ENCODE measurements around the gene VEPH1. TPM values are rescaled to one million over a fixed set of nuclear protein-coding genes. Genes with fewer than 3 reads are reported as not detected.

VEPH1 gene
- total RNA-seq, 1 experiment from 2014 or later = 7.7 TPM

DNA sequence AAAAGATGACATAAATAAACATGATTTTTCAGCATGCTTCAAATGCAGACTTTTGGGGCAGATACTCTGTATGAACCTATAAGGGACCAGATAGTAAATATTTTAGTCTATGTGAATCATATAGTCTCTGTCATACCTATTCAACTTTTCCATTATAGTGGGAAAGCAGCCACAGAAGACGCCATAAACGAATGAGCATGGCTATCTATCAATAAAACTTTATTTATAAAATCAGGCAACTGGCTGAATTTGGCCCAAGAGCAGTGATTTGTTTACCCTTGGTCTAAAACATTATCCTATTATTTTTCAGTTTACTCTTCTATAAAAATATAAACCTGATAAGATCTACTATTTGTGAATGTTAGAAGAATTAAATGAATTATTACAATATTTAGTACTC lies 25.9 kb upstream of the VEPH1 start:
- H3K23me2 ChIP-seq (ENCODE audit: insufficient read length, low read depth, low read length, poor library complexity, severe bottlenecking) = no peaks in the 10 kb centered on the region
- WGBS (ENCODE audit: extremely low coverage, insufficient read length, low lambda C conversion rate) = no CpG with 5 or more reads among the region's 2 CpGs
- H2BK120ac ChIP-seq (ENCODE audit: low read depth, low read length, poor library complexity, severe bottlenecking) = no peak overlapping the region
- H3K9ac ChIP-seq (ENCODE audit: extremely low read depth, insufficient read length, low read length) = no peak overlapping the region
- H2BK20ac ChIP-seq (ENCODE audit: low read depth, low read length, poor library complexity, severe bottlenecking) = no peak overlapping the region
- Mint-ChIP-seq H3K4me1 (no peaks in the 10 kb centered on the region), H3K36me3 (ENCODE audit: insufficient read depth in 1 of 3, low read depth in 3 of 3) (no peaks in the 10 kb centered on the region), H3K27ac (no peak overlapping the region), H3K27me3 (ENCODE audit: low read depth) (no peaks in the 10 kb centered on the region), H3K4me3 (no peak overlapping the region), H3K9me3 (no peaks in the 10 kb centered on the region)
- H3K56ac ChIP-seq (ENCODE audit: insufficient read length, low read depth, low read length) = no peak overlapping the region
- no peaks in the 10 kb centered on the region for H3K27me3 ChIP-seq (ENCODE audit: insufficient read depth, low read length)
- TF ChIP-seq, protein P1, sequence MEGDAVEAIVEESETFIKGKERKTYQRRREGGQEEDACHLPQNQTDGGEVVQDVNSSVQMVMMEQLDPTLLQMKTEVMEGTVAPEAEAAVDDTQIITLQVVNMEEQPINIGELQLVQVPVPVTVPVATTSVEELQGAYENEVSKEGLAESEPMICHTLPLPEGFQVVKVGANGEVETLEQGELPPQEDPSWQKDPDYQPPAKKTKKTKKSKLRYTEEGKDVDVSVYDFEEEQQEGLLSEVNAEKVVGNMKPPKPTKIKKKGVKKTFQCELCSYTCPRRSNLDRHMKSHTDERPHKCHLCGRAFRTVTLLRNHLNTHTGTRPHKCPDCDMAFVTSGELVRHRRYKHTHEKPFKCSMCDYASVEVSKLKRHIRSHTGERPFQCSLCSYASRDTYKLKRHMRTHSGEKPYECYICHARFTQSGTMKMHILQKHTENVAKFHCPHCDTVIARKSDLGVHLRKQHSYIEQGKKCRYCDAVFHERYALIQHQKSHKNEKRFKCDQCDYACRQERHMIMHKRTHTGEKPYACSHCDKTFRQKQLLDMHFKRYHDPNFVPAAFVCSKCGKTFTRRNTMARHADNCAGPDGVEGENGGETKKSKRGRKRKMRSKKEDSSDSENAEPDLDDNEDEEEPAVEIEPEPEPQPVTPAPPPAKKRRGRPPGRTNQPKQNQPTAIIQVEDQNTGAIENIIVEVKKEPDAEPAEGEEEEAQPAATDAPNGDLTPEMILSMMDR (conservative IDR thresholded peaks at IDR 0.05) = no peak
- no peaks in the 10 kb centered on the region for H4K20me1 ChIP-seq (ENCODE audit: control insufficient read depth, insufficient read depth, insufficient read length)
- H4K91ac ChIP-seq (ENCODE audit: insufficient read length, low read depth, low read length) = no peak overlapping the region
- H3K79me1 ChIP-seq (ENCODE audit: insufficient read depth, low read depth, low read length, poor library complexity, severe bottlenecking) = no peaks in the 10 kb centered on the region
- no peak overlapping the region for H3K18ac ChIP-seq (ENCODE audit: insufficient read length, low read depth, low read length)
- H3K27ac ChIP-seq (ENCODE audit: insufficient read length, low read depth, low read length) = no peak overlapping the region
- DNase-seq = no peak
- H4K8ac ChIP-seq (replicated peaks; ENCODE audit: insufficient read length, low read depth, low read length) = no peak overlapping the region
- H2AK5ac ChIP-seq (ENCODE audit: insufficient read length, low read length) = no peak overlapping the region
- no peak overlapping the region for H3K23ac ChIP-seq (ENCODE audit: insufficient read length, low read depth, low read length)
- no peak overlapping the region for H3K4ac ChIP-seq (ENCODE audit: low read depth, low read length)
- H3K79me2 ChIP-seq (ENCODE audit: insufficient read depth, low read length) = no peaks in the 10 kb centered on the region
- no peak overlapping the region for H2BK15ac ChIP-seq (ENCODE audit: low read depth, low read length)
- H2BK5ac ChIP-seq (ENCODE audit: insufficient read length, low read length) = no peak overlapping the region
- no peak overlapping the region for H2BK12ac ChIP-seq (ENCODE audit: insufficient read length, low read depth, low read length)
- no peak overlapping the region for H3K4me2 ChIP-seq (ENCODE audit: insufficient read depth, insufficient read length, low read length)
- no peak overlapping the region for H3T11ph ChIP-seq (ENCODE audit: low read length)
- no peaks in the 10 kb centered on the region for H3K9me3 ChIP-seq (ENCODE audit: control insufficient read depth, low read depth, low read length)
- no peak overlapping the region for H2AFZ ChIP-seq (ENCODE audit: low read length)
- H3K4me1 ChIP-seq (ENCODE audit: insufficient read depth, low read length) = no peaks in the 10 kb centered on the region
- H4K5ac ChIP-seq (ENCODE audit: insufficient read length, low read depth, low read length) = no peak overlapping the region
- no peak overlapping the region for H3K14ac ChIP-seq (ENCODE audit: insufficient read depth, low read length)
